GM12865 (cell line): ENCODE measurements around the gene BPIFA2.
"Not testable (repeated sequence)": the region's sequence is repeated elsewhere in the genome, so short reads cannot be mapped to it uniquely, and the experiment has no call there.

Experiments
- DNase-seq: peaks from one replicate; pipeline ENCODE4 v3.0.0; 2010; ENCODE audit warnings: low read depth
- H3K4me3 ChIP-seq: 2 replicates; pipeline ENCODE4 v1.5.1; 2011; ENCODE audit warnings: mild to moderate bottlenecking, low read depth, low read length, control low read depth
- CTCF ChIP-seq: IDR thresholded peaks from 2 replicates; pipeline ENCODE4 v1.5.1; 2011; ENCODE audit warnings: low read length, control low read depth, low read depth, inconsistent platforms; ENCODE audit not compliant: insufficient read depth; ENCODE audit errors: missing control alignments

BPIFA2 gene

GRCh38 chr20:33180169-33180568 is 12.2 kb downstream of the BPIFA2 start:
- no peak overlapping the region for H3K4me3 ChIP-seq
- DNase-seq = no peak
- TF ChIP-seq CTCF = no peak

DNA sequence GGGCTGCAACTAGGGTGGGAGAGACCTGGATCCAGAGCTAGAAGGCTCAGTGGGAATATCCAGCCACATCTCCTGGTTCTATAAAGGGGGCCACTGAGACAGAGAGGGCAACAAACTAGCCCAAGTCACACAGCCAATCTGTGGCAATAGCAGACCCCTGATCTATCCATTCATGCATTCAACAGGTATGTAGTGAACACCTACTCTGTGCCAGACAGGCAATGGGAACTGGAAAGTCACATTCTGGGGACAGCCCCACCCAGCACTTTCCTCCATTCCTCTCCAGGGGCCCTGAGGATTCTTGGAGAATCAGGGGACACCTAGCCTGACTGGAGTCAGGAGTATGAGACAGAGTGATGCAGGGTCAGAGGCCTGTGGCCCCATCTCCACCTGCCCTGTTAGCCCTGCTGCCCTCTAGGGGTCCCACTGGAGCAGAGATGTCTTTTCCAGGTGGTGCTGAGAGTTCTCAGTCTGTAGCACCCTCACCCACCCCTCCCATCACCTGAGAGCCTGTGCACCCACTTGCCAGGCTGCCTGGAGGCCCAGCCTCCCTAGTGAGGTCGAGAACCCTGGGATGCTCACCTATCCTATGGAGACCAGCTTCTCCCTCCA is 13.6 kb downstream of the BPIFA2 start:
- DNase-seq = no peak
- no peak overlapping the region for H3K4me3 ChIP-seq
- TF ChIP-seq CTCF = no peak

DNA sequence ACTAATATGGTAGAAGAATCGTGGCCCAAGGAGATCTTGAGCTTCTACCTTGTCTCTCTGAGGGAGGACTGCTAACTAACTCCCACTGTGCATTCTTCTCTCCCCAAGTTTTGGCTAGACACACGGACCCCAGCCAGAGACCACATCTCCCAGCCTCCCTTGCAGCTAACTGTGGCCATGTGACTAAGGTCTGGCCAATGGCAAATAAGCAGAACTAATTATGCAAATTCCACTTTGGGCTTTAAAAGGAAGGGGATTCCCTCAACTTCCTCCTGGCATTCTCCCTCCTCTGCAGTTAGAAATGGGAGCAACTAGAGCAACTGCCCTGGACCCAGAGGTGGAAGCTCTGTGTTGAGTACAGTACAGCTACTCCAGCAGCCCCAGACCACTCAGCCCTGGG is 15.4 kb downstream of the BPIFA2 start:
- DNase-seq = no peak
- TF ChIP-seq CTCF = no peak
- H3K4me3 ChIP-seq = no peak overlapping the region

- not testable (repeated sequence) for DNase-seq
Observed at GRCh38 chr20:33185031-33185590, 17.2 kb downstream of the BPIFA2 start.

DNA sequence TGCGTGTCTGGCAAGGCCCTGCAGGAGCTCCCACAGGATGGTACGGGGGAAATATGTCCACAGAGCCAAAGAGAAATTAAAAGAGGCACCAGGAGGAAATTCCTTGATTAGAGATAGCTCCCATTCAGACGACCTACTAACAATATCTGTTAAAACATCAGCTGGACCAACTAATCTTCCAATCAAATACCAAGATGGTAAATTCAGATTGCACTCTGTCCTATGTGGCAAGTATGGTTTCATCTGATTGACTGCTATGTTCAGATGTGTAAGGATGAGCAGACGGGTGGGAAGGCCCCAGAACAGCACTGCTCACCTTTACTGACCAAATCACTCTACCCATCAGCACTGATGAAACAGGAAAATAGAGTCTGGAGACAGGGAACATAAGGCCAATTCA is 19.5 kb downstream of the BPIFA2 start:
- no peak overlapping the region for H3K4me3 ChIP-seq
- no peak for DNase-seq
- no peak for TF ChIP-seq CTCF

More at GRCh38 chr20:33185031-33185590, 17.2 kb downstream of the BPIFA2 start:
- H3K4me3 ChIP-seq = not testable (repeated sequence)

DNA sequence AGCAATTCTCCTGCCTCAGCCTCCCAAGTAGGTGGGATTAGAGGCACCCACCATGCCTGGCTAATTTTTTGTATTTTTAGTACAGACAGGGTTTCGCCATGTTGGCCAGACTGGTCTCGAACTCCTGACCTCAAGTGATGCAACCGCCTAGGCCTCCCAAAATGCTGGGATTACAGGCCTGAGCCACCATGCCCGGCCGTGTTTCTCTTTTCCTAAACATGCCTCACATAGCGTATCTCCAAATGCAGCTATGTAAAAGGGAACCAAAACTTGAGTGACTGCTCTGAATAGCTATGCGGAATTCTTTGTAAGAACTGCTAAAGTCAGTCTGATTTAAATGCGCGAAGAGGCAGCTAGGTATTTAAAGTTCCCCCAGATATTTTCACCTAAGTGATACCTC is 20.5 kb downstream of the BPIFA2 start:
- TF ChIP-seq CTCF = no peak
- no peak for DNase-seq
- no peak overlapping the region for H3K4me3 ChIP-seq

- no peak for TF ChIP-seq CTCF
- H3K4me3 ChIP-seq = no peak overlapping the region
- DNase-seq = no peak
Observed at GRCh38 chr20:33191484-33191883, 23.5 kb downstream of the BPIFA2 start.

- no peak overlapping the region for H3K4me3 ChIP-seq
- no peak for TF ChIP-seq CTCF
- no peak for DNase-seq
Observed at GRCh38 chr20:33191955-33192354, 24.0 kb downstream of the BPIFA2 start.
